ENCODE measurements around the gene GARIN3.

DNA sequence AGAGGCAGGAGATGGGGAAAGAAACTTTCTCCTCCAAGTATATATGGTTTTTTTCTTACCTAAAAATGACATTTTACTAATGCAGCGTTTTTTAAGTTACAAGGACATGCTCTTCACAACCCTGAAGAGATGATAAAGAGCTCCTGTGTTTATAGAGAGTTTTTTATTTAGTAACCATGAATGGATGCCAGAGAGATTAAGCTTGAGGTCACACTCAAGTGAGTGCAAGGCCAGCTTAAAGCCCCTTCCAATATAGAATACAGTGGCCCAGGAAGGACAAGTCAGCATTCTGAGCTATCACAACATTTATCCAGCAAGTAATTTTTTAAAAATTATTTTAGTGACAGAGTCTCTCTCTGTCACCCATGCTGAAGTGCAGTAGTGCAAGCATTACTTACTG lies 50.6 kb downstream of the GARIN3 start:
- TF ChIP-seq, protein P1, sequence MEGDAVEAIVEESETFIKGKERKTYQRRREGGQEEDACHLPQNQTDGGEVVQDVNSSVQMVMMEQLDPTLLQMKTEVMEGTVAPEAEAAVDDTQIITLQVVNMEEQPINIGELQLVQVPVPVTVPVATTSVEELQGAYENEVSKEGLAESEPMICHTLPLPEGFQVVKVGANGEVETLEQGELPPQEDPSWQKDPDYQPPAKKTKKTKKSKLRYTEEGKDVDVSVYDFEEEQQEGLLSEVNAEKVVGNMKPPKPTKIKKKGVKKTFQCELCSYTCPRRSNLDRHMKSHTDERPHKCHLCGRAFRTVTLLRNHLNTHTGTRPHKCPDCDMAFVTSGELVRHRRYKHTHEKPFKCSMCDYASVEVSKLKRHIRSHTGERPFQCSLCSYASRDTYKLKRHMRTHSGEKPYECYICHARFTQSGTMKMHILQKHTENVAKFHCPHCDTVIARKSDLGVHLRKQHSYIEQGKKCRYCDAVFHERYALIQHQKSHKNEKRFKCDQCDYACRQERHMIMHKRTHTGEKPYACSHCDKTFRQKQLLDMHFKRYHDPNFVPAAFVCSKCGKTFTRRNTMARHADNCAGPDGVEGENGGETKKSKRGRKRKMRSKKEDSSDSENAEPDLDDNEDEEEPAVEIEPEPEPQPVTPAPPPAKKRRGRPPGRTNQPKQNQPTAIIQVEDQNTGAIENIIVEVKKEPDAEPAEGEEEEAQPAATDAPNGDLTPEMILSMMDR (conservative IDR thresholded peaks at IDR 0.05 in 1 of 2, IDR thresholded peaks at IDR 0.05 in 1 of 2; ENCODE audit: extremely low read depth in 1 of 2, insufficient read depth in 1 of 2, low read depth in 1 of 2, low read length in 2 of 2) = no peak
- no peak for TF ChIP-seq EZH2 (IDR thresholded peaks at IDR 0.05; ENCODE audit: borderline replicate concordance, low read length)

Data from mammary epithelial cell (primary cell).